WTC11 (cell line): ENCODE measurements around the gene AKR1B15.
"Not testable (repeated sequence)": the region's sequence is repeated elsewhere in the genome, so short reads cannot be mapped to it uniquely, and the experiment has no call there.

Experiments
- ATF1 ChIP-seq: sonication (generic); formaldehyde crosslinking; IDR thresholded peaks from 2 replicates; pipeline ENCODE4 v1.8.1; 2023; ENCODE audit warnings: mild to moderate bottlenecking, moderate library complexity, missing genetic modification reagents
- ELF4 ChIP-seq: sonication (generic); formaldehyde crosslinking; IDR thresholded peaks from 2 replicates; pipeline ENCODE4 v1.8.1; 2022; ENCODE audit warnings: low read depth, mild to moderate bottlenecking, moderate library complexity, missing genetic modification reagents
- RELA ChIP-seq: sonication (generic); formaldehyde crosslinking; IDR thresholded peaks from 2 replicates; pipeline ENCODE4 v1.8.1; 2022; ENCODE audit warnings: missing genetic modification reagents, mild to moderate bottlenecking, borderline replicate concordance
- TF ChIP-seq, protein P1 (sequence below): sonication (generic); formaldehyde crosslinking; conservative IDR thresholded peaks from 2 replicates; pipeline ENCODE4 v1.8.1; 2023; ENCODE audit warnings: mild to moderate bottlenecking, low read depth, missing genetic modification reagents, moderate library complexity
- TF ChIP-seq, protein P2 (sequence below): fragments of 200-600 bp; IDR thresholded peaks from 2 replicates; pipeline ENCODE4 v1.8.0; 2022; ENCODE audit warnings: antibody characterized with exemption
- TF ChIP-seq, protein P3 (sequence below): sonication (generic); formaldehyde crosslinking; IDR thresholded peaks from 2 replicates; pipeline ENCODE4 v1.8.0; 2022; ENCODE audit warnings: mild to moderate bottlenecking, missing genetic modification reagents

DNA sequence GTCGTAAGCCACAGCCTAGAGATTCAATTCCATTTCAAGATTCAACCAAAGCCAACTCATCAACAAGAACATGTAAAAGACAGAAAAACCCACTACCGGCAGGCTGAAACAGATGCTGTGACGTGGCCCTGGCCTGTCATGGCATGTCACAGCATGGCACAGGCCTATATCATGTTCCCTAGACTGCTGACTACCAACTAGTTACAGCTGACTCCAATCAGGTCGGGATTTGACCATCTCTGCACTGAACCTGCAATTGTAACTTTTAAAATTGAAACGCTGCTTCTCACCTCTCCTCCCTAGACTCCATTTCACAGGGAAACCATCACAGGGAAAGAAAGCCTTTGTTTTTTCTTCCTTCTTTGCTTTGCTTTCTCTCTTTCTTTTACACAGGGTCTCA, 12.7 kb downstream of the AKR1B15 start:
- not testable (repeated sequence) for TF ChIP-seq RELA; ELF4; ATF1 (CRISPR knock-in tag)
- TF ChIP-seq, protein P1, sequence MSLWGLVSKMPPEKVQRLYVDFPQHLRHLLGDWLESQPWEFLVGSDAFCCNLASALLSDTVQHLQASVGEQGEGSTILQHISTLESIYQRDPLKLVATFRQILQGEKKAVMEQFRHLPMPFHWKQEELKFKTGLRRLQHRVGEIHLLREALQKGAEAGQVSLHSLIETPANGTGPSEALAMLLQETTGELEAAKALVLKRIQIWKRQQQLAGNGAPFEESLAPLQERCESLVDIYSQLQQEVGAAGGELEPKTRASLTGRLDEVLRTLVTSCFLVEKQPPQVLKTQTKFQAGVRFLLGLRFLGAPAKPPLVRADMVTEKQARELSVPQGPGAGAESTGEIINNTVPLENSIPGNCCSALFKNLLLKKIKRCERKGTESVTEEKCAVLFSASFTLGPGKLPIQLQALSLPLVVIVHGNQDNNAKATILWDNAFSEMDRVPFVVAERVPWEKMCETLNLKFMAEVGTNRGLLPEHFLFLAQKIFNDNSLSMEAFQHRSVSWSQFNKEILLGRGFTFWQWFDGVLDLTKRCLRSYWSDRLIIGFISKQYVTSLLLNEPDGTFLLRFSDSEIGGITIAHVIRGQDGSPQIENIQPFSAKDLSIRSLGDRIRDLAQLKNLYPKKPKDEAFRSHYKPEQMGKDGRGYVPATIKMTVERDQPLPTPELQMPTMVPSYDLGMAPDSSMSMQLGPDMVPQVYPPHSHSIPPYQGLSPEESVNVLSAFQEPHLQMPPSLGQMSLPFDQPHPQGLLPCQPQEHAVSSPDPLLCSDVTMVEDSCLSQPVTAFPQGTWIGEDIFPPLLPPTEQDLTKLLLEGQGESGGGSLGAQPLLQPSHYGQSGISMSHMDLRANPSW (CRISPR knock-in tag) = not testable (repeated sequence)
- TF ChIP-seq, protein P2, sequence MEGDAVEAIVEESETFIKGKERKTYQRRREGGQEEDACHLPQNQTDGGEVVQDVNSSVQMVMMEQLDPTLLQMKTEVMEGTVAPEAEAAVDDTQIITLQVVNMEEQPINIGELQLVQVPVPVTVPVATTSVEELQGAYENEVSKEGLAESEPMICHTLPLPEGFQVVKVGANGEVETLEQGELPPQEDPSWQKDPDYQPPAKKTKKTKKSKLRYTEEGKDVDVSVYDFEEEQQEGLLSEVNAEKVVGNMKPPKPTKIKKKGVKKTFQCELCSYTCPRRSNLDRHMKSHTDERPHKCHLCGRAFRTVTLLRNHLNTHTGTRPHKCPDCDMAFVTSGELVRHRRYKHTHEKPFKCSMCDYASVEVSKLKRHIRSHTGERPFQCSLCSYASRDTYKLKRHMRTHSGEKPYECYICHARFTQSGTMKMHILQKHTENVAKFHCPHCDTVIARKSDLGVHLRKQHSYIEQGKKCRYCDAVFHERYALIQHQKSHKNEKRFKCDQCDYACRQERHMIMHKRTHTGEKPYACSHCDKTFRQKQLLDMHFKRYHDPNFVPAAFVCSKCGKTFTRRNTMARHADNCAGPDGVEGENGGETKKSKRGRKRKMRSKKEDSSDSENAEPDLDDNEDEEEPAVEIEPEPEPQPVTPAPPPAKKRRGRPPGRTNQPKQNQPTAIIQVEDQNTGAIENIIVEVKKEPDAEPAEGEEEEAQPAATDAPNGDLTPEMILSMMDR = not testable (repeated sequence)
- TF ChIP-seq, protein P3, sequence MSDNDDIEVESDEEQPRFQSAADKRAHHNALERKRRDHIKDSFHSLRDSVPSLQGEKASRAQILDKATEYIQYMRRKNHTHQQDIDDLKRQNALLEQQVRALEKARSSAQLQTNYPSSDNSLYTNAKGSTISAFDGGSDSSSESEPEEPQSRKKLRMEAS = not testable (repeated sequence)
